ENCODE measurements around the gene MYO15B.

Gene MYO15B

GRCh38 chr17:75611851-75612429 lies 24.3 kb downstream of the MYO15B start:
- Histone ChIP-seq H3K4me3 (no peak overlapping the region), H3K9ac (no peak overlapping the region), H3K9me3 (no peaks in the 10 kb centered on the region), H4K20me1 (no peaks in the 10 kb centered on the region), H3K4me2 (no peak overlapping the region), H3K36me3 (peaks cover 89% of the 10 kb centered on the region), H3K27ac (no peak overlapping the region), H3K27me3 (no peaks in the 10 kb centered on the region), H3K4me1 (no peaks in the 10 kb centered on the region)
- TF ChIP-seq Cebpa-rat (IDR thresholded peaks at IDR 0.05) = no peak

- Histone ChIP-seq H3K36me3 (peaks cover 91% of the 10 kb centered on the region), H3K27ac (no peak overlapping the region), H3K4me3 (no peak overlapping the region), H3K4me1 (no peaks in the 10 kb centered on the region), H3K9me3 (no peaks in the 10 kb centered on the region), H3K4me2 (no peak overlapping the region), H3K27me3 (no peaks in the 10 kb centered on the region), H4K20me1 (no peaks in the 10 kb centered on the region), H3K9ac (no peak overlapping the region)
- no peak for TF ChIP-seq Cebpa-rat (IDR thresholded peaks at IDR 0.05)
Measured at GRCh38 chr17:75612906-75613626, 25.5 kb downstream of the MYO15B start.

GRCh38 chr17:75614006-75614405 lies 26.4 kb downstream of the MYO15B start:
- no peaks in the 10 kb centered on the region for H3K4me1 ChIP-seq
- TF ChIP-seq Cebpa-rat (IDR thresholded peaks at IDR 0.05) = no peak
- H3K4me2 ChIP-seq = no peak overlapping the region
- H3K9ac ChIP-seq = no peak overlapping the region
- no peaks in the 10 kb centered on the region for H3K27me3 ChIP-seq
- no peak overlapping the region for H3K27ac ChIP-seq
- no peak overlapping the region for H3K4me3 ChIP-seq
- H4K20me1 ChIP-seq = no peaks in the 10 kb centered on the region
- H3K9me3 ChIP-seq = no peaks in the 10 kb centered on the region
- H3K36me3 ChIP-seq = peaks cover 96% of the 10 kb centered on the region

- no peak for TF ChIP-seq Cebpa-rat (IDR thresholded peaks at IDR 0.05)
- H3K27ac ChIP-seq = no peak overlapping the region
- peaks cover 99% of the 10 kb centered on the region for H3K36me3 ChIP-seq
- H3K4me2 ChIP-seq = no peak overlapping the region
- no peaks in the 10 kb centered on the region for H3K4me1 ChIP-seq
- H3K9me3 ChIP-seq = no peaks in the 10 kb centered on the region
- H3K9ac ChIP-seq = no peak overlapping the region
- H4K20me1 ChIP-seq = no peaks in the 10 kb centered on the region
- no peak overlapping the region for H3K4me3 ChIP-seq
- no peaks in the 10 kb centered on the region for H3K27me3 ChIP-seq
Measured at GRCh38 chr17:75614556-75615270, 27.1 kb downstream of the MYO15B start.

- Histone ChIP-seq H3K9me3 (no peaks in the 10 kb centered on the region), H3K27me3 (no peaks in the 10 kb centered on the region), H3K4me3 (no peak overlapping the region), H3K4me2 (no peak overlapping the region), H3K27ac (no peak overlapping the region), H3K4me1 (no peaks in the 10 kb centered on the region), H3K9ac (no peak overlapping the region), H4K20me1 (no peaks in the 10 kb centered on the region; the same call in 1 of the 2 replicates), H3K36me3 (peaks cover 99% of the 10 kb centered on the region)
- TF ChIP-seq Cebpa-rat (IDR thresholded peaks at IDR 0.05) = no peak
Measured at GRCh38 chr17:75615301-75615700, 27.7 kb downstream of the MYO15B start.

GRCh38 chr17:75616521-75617122 lies 29.0 kb downstream of the MYO15B start:
- Histone ChIP-seq H3K27ac (no peak overlapping the region), H3K9ac (no peak overlapping the region), H3K4me3 (no peak overlapping the region), H3K4me1 (no peaks in the 10 kb centered on the region), H3K36me3 (peaks cover 99% of the 10 kb centered on the region), H3K9me3 (no peaks in the 10 kb centered on the region), H3K27me3 (no peaks in the 10 kb centered on the region), H4K20me1 (no peaks in the 10 kb centered on the region; the same call in 1 of the 2 replicates), H3K4me2 (no peak overlapping the region)
- no peak for TF ChIP-seq Cebpa-rat (IDR thresholded peaks at IDR 0.05)

- H4K20me1 ChIP-seq = no peaks in the 10 kb centered on the region; the same call in 1 of the 2 replicates
- TF ChIP-seq Cebpa-rat (IDR thresholded peaks at IDR 0.05) = no peak
- H3K27me3 ChIP-seq = no peaks in the 10 kb centered on the region
- no peaks in the 10 kb centered on the region for H3K9me3 ChIP-seq
- peaks cover 99% of the 10 kb centered on the region for H3K36me3 ChIP-seq
- H3K27ac ChIP-seq = no peak overlapping the region
- H3K4me1 ChIP-seq = no peaks in the 10 kb centered on the region
- H3K4me3 ChIP-seq = no peak overlapping the region
- no peak overlapping the region for H3K9ac ChIP-seq
- H3K4me2 ChIP-seq = no peak overlapping the region
Measured at GRCh38 chr17:75617218-75617617, 29.6 kb downstream of the MYO15B start.

GRCh38 chr17:75617675-75618074 lies 30.1 kb downstream of the MYO15B start:
- no peaks in the 10 kb centered on the region for H3K4me1 ChIP-seq
- H3K9ac ChIP-seq = no peak overlapping the region
- H3K4me2 ChIP-seq = no peak overlapping the region
- no peaks in the 10 kb centered on the region for H3K27me3 ChIP-seq
- TF ChIP-seq Cebpa-rat (IDR thresholded peaks at IDR 0.05) = no peak
- no peak overlapping the region for H3K27ac ChIP-seq
- no peaks in the 10 kb centered on the region; the same call in 1 of the 2 replicates for H4K20me1 ChIP-seq
- H3K4me3 ChIP-seq = no peak overlapping the region
- H3K9me3 ChIP-seq = no peaks in the 10 kb centered on the region
- peaks cover 99% of the 10 kb centered on the region for H3K36me3 ChIP-seq

- no peak overlapping the region for H3K4me3 ChIP-seq
- no peak for TF ChIP-seq Cebpa-rat (IDR thresholded peaks at IDR 0.05)
- no peaks in the 10 kb centered on the region for H3K9me3 ChIP-seq
- no peak overlapping the region for H3K27ac ChIP-seq
- H3K4me2 ChIP-seq = no peak overlapping the region
- no peak overlapping the region for H3K9ac ChIP-seq
- H4K20me1 ChIP-seq = no peaks in the 10 kb centered on the region; the same call in 1 of the 2 replicates
- H3K4me1 ChIP-seq = peaks cover 20% of the 10 kb centered on the region
- H3K27me3 ChIP-seq = no peaks in the 10 kb centered on the region
- H3K36me3 ChIP-seq = peaks cover 100% of the 10 kb centered on the region
Measured at GRCh38 chr17:75619506-75620431, 32.2 kb downstream of the MYO15B start.
